ENCODE measurements around the gene LIFR.

GRCh38 chr5:38463634-38464521, 92.6 kb downstream of the LIFR start:
- TF ChIP-seq CTCF (IDR thresholded peaks at IDR 0.05) (no peak), ZFX (IDR thresholded peaks at IDR 0.05; ENCODE audit: borderline replicate concordance) (no peak)

Measured in 22Rv1 (cell line).